ENCODE measurements around the gene RELN.

- TF ChIP-seq SP1 (IDR thresholded peaks at IDR 0.05) (no peak), BHLHE40 (IDR thresholded peaks at IDR 0.05; ENCODE audit: borderline replicate concordance) (no peak), PKNOX1 (IDR thresholded peaks at IDR 0.05) (no peak), ELF4 (IDR thresholded peaks at IDR 0.05) (no peak), NFRKB (IDR thresholded peaks at IDR 0.05) (no peak), LEF1 (IDR thresholded peaks at IDR 0.05; ENCODE audit: borderline replicate concordance) (no peak), FOXK2 (IDR thresholded peaks at IDR 0.05) (no peak), FOXM1 (IDR thresholded peaks at IDR 0.05; ENCODE audit: borderline replicate concordance) (no peak)
Measured at GRCh38 chr7:103832438-103832837, 157.0 kb downstream of the RELN start.

All from HEK293T (cell line).